GM21528 (cell line): ENCODE results near the gene ECE2.
"Not testable (repeated sequence)": the region's sequence is repeated elsewhere in the genome, so short reads cannot be mapped to it uniquely, and the experiment has no call there.

Source experiments
- ATAC-seq: cut with Tn5 transposase; IDR thresholded peaks from one replicate; pipeline ENCODE4 v1.9.1; 2021; ENCODE audit warnings: mild to moderate bottlenecking, moderate library complexity; ENCODE audit not compliant: unreplicated experiment, low FRiP score

ECE2 gene

DNA sequence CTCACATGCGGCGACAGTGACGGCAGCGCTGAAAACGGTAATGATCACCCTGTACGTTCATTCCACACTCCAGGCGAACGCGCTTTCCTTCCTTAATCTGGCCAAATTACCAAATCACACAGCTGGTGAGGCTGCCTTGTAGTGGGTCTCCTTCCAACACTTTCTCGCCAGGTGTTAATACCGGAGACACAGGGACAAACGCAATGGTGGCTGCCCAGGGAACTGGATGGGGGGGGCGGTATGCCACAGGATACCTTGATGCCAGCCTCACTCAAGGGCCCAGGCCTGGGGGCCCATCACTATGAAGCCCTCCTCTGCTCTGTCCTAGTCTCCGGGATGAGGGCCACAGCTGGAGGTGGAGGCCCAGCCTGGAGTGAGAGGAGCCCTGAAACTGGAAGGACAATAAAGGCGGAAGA is 13.1 kb upstream of the ECE2 start:
- ATAC-seq = no peak

DNA sequence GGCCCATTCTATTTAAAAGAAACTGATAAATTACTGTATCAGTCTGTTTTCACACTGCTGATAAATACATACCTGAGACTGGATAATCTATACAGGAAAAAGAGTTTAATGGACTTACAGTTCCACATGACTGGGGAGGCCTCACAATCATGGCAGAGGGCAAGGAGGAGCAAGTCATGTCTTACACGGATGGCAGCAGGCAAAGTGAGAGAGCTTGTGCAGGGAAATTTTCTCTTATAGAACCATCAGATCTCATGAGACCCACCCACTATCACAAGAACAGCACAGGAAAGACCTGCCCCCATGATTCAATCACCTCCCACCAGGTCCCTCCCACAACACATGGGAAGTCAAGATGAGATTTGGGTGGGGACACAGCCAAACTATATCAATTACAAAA is 8.6 kb upstream of the ECE2 start:
- not testable (repeated sequence) for ATAC-seq

DNA sequence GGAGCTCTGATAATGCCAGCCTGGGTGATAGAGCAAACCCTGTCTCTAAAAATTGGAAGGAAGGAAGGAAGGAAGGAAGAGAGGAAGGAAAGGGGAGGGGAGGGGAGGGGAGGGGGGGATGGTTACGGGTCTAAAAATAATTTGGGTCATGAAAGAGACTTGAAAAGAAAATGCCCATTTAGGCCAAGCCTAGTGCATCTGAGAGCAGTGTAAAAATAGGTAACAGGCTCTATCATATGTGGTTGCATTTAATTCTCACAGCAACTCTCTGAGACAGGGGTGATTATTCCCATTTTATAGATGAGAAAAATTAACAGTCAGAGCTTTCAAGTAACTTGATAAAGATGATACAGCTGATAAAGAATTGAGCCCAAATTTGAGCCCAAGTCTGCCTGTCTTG is 3.6 kb upstream of the ECE2 start:
- no peak for ATAC-seq

DNA sequence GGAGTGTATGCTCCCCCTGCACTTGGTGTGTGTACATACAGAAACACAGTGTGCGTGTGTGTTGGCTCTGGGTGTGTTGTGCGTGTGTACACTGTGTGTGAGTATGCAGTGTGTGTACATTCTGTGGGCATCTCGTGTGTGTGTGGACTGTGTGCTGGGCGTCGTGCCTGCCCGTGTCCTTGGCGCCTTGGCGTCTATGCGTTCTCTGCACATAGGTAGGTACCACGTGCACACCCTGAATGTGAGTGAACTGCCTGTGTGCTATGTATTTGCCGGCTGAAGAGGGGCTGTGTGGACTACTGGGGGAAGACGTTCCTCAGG is 481 bp upstream of the ECE2 start:
- ATAC-seq = no peak

DNA sequence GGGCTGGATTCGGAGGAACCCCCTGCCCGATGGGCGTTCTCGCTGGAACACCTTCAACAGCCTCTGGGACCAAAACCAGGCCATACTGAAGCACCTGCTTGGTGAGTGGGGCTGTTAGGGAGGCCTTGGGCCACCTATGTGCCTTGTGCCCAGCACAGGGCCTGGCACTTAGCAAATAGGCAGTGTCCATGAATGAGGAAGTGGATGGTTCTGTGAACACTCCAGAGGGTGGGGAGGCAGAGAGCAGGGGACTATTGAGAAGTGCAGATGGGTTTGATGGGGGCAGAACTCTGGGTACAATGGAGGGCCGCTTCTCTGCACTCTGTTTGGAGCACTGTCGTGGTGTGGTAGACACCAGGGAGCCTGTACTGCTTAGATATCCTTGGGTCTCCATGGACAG is 1.5 kb downstream of the ECE2 start:
- no peak for ATAC-seq

DNA sequence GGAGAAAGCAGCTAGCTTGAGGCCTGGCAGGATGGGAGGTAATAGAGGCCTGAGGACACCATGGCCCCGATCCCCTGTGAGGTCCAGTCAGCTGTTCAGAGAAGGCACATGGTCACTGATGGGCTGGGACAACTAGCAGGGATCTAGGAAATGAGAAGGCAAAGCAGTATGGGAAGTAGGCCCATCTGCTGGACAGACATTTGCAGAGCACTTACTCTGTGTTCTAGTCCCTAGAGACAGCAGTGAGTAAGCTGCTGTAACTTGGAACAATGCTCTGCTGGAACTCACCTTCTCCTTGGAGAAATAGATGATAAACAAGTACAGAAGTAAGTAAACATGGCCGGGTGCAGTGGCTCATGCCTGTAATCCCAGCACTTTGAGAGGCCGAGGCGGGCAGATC is 7.1 kb downstream of the ECE2 start:
- ATAC-seq = no peak

DNA sequence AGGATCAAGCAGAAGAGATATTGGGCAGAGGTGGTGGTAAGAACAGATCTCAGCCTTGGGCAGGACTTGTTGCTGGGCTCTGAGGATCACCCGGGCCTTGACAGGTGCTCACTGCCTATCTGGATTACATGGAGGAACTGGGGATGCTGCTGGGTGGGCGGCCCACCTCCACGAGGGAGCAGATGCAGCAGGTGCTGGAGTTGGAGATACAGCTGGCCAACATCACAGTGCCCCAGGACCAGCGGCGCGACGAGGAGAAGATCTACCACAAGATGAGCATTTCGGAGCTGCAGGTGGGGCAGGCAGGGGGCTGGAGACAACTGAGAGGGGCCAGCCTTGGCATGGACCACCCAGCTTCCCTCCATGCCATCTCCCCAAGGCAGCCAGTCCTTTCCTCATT is 7.9 kb downstream of the ECE2 start:
- ATAC-seq = no peak

DNA sequence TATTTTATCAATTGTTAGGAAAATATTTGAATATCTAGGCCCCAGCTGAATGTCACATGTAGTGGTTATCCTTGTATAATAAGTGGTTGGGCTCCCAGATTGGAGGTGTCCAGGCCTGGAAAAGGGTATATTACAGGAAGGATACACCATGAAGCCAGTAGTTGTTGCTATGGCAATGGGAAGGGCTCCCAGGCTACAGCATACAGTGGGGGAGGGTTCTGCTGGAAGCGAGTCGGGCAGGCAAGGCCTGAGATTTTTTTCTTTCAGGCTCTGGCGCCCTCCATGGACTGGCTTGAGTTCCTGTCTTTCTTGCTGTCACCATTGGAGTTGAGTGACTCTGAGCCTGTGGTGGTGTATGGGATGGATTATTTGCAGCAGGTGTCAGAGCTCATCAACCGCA is 8.9 kb downstream of the ECE2 start:
- no peak for ATAC-seq

DNA sequence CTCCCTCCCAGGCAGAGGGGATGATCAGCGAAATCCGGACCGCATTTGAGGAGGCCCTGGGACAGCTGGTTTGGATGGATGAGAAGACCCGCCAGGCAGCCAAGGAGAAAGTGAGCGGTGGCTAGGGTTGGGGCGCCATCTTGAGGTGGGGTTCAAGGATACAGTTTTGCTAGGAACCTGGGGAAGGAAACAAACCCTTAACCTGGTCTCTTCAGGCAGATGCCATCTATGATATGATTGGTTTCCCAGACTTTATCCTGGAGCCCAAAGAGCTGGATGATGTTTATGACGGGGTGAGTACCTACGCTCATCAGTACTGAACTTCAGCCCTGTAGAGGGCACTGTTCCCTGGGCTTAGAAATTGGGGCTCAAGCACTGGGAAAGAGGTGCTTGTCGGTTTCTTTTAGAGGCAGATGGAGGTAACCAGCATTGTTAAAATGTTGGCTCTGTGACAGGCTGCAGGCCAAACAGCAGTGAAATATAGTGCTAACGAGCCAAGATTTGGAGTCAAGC is 13.7 kb downstream of the ECE2 start:
- no peak for ATAC-seq

DNA sequence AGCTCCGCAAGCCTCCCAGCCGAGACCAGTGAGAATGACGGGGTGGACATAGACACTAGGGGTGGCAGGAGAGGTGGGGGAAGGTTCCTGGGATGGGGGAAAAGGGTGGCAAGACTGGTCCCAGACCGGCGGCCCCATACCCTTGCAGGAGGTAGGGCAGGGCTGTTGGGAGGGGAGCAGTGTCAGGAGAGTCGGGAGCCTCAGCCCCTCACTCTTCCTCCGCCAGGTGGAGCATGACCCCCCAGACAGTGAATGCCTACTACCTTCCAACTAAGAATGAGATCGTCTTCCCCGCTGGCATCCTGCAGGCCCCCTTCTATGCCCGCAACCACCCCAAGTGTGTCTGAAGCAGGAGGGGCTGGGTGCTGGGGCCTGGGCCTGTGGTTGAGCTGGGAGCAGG is 14.5 kb downstream of the ECE2 start:
- no peak for ATAC-seq

DNA sequence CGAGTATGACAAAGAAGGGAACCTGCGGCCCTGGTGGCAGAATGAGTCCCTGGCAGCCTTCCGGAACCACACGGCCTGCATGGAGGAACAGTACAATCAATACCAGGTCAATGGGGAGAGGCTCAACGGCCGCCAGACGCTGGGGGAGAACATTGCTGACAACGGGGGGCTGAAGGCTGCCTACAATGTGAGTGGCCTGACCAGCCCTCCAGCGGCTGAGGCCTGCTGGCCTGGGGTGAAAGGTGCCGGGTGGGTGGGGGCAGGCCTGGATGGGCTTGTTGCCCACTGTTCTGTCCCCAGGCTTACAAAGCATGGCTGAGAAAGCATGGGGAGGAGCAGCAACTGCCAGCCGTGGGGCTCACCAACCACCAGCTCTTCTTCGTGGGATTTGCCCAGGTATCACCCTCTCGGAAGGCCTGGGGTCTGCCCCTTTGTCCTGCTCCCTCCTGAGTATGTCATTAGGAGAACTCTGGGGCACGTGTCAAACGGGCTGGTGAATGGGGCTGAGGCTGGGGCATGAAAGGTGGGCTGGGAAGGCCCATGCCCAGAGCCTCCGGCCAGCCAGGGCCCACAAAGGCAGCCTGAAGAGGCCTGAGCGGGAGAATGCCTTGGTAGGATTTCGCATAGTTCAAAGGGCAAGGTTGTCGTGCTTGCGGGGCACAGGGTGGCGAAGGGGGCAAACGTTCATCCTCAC is 15.4 kb downstream of the ECE2 start:
- ATAC-seq = no peak

DNA sequence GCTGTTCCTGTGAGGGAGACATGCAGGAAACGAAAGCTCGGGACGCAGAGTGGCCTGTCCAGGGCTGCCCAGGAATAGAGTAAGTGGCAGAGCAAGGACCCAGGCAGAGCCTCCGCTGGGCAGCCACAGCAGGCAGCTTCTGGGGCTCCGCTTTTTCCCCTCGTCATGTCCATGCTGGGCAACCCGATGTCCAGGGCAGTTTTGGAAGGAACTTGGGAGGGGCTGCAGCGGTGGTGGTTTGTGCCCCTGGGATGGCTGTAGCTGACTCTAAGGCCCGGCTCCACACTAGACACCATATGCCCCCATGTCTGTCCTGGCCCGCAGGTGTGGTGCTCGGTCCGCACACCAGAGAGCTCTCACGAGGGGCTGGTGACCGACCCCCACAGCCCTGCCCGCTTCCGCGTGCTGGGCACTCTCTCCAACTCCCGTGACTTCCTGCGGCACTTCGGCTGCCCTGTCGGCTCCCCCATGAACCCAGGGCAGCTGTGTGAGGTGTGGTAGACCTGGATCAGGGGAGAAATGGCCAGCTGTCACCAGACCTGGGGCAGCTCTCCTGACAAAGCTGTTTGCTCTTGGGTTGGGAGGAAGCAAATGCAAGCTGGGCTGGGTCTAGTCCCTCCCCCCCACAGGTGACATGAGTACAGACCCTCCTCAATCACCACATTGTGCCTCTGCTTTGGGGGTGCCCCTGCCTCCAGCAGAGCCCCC is 16.1 kb downstream of the ECE2 start:
- no peak for ATAC-seq

DNA sequence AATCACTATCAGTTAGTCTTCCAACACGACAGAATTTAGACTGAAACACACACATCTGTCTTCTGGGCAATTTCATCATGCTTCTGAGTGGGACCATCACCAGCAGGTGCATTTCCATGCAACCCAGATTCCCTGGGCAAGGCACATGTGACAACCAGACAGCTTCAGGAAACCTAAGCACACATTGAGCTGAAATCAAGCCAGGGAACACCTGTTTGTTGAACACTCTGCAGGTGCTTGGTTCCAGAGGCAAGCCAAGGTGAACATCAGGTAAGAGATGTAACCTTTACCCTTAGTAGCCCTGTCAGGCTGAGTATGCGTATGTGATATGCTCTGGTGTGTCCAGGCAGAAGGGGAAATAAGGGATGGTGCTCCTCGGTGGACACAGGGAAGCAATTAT is 19.9 kb downstream of the ECE2 start:
- ATAC-seq = no peak

DNA sequence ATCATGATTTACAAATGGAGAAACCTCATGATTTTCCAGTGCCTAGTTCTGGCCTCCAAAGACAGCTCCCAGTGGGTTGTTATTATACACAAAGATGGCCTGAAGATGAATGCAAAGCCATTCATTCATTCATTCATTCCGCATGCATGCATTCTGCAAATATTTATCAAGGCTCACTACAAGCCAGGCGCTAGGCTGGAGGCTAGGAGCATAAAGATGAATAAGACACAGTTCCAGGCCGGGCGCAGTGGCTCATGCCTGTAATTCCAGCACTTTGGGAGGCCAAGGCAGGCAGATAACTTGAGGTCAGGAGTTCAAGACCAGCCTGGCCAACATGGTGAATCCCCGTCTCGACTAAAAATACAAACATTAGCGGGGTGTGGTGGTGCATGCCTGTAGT is 20.8 kb downstream of the ECE2 start:
- no peak for ATAC-seq

DNA sequence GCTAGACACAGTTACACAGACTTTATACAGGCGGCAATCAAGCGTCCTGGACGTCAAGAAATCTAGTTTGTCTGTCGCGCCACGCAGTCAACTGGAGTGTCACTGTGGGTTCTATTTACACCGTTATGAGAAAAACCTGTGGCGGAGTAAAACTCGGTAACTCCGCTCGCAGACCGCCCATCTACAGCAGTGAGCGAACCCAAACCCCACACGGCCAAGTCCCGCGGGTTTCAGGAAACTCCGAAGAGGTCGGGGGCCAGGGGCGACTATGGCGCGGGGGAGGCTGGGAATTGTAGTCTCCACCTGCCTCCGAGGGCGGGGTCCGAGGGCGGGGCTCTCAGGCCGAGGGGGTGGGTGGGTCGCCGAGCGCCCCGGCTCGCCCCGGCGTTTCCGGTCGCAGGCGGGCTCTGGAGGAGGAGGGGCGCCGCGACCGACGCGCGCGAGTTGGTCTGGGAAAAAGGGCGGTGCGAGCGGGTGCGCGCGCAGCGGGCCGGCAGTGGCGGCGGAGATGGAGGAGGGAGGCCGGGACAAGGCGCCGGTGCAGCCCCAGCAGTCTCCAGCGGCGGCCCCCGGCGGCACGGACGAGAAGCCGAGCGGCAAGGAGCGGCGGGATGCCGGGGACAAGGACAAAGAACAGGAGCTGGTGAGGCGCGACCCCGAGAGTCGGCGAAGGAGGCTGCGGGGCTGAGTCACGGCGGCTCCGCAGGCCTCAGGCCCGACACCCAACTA is 23.1 kb downstream of the ECE2 start, which contains the start of gene PSMD2:
Gene PSMD2 (plus strand): TSS at position 483 of the 729 bp plus-strand sequence. CDS start 26 bp downstream, at position 509.
- peak; percentile 92 for ATAC-seq

DNA sequence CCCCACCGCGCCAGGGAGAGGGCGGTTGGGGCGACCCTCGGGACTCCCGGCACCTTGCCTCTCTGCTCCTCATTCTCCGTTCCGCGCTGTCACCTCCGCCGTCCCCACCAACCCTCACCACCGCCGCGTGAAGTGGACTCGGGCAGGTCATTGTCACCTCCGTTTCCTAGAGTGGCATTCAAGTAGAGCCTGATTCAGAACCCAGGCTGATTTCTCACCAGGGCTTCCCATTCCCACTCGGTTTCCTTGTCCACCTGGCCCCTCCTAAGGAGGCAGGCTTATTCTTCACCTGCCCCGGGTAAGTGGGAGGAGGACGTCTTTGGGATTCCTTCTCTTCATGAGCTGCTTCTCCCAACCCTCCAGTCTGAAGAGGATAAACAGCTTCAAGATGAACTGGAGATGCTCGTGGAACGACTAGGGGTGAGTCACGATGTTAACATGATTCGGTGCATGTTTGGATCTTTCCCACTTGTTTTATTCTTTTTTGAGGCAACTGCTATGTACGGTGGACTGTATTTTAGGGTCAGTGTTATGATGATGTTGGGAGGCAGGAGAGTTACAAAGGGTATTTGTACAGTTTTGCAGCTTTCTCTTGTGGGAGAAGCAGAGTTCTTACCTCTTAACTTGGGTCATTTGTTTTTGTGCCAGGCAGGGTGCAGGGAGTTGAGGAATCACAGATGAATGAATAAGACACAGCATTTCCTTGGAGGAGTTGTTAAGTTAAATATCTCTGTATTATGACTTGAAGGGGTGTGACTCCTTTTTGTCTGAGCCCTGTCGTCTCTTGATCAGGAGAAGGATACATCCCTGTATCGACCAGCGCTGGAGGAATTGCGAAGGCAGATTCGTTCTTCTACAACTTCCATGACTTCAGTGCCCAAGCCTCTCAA is 23.9 kb downstream of the ECE2 start:
- ATAC-seq = no peak

DNA sequence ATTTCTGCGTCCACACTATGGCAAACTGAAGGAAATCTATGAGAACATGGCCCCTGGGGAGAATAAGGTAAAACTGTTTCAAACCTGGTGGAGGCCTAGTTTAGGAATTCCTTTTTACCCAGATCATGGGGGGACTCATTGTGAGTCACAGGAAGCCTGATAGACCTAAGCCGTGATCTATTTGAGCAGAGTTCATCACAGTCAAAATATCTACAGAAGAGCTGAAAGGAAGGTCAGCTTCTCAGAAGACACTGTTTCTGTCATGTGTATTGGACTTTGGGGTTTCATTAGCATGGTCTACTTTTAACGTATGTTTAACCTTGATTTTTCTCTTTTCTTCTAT is 24.5 kb downstream of the ECE2 start:
- ATAC-seq = no peak

DNA sequence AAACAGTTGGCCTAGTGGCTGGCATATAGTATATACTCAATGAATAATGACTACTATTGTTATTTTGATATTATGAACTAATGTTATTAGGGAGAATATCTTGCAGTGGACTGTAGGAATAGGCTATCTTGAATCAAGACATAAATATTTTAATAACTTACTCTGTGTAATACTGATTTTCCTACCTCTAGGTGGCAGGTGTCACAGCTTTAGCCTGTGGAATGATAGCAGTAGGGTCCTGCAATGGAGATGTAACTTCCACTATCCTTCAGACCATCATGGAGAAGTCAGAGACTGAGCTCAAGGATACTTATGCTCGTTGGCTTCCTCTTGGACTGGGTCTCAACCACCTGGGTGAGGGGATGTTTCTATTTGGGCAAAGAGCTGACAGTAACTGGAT is 29.8 kb downstream of the ECE2 start:
- ATAC-seq = no peak

DNA sequence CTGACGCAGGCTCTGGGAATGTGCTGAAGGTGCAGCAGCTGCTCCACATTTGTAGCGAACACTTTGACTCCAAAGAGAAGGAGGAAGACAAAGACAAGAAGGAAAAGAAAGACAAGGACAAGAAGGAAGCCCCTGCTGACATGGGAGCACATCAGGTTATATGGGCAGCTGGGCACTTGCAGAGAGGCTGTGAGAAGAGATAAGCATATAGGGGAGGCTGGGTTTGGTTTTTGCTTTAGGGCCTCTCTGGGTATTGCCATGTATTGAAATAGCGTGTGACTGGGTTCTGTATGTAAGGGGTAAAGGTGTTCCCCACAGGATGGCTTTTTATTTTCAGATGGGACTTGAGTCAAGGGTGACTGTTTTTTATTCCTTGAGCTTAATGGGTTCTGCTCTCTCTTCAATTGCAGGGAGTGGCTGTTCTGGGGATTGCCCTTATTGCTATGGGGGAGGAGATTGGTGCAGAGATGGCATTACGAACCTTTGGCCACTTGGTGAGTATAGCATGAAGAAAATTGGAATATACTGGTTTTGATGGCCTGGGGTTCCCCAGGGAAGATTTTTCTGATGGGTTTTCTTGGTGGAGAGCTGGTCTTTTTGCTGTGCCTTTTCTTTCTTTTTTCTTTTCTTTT is 30.6 kb downstream of the ECE2 start:
- ATAC-seq = no peak

DNA sequence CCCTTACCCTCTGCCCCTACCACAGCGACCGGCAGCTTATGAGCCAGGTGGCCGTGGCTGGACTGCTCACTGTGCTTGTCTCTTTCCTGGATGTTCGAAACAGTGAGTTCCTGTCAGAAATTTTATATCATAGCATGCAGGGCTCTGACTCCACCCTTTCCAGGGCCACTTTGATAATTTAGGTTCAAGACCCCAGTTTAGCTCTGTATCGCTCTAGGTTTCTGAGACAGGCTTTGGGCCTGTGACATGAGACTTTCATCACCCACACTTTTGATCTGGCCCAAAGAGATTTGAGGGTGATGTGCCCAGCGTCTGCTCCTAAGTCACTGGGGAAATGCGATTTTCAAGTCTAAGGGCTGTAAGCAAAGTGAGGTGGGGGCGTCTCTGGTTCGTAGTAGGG is 32.1 kb downstream of the ECE2 start:
- no peak for ATAC-seq
